Measurements from ENCODE around the gene CMIP.

CMIP gene

DNA sequence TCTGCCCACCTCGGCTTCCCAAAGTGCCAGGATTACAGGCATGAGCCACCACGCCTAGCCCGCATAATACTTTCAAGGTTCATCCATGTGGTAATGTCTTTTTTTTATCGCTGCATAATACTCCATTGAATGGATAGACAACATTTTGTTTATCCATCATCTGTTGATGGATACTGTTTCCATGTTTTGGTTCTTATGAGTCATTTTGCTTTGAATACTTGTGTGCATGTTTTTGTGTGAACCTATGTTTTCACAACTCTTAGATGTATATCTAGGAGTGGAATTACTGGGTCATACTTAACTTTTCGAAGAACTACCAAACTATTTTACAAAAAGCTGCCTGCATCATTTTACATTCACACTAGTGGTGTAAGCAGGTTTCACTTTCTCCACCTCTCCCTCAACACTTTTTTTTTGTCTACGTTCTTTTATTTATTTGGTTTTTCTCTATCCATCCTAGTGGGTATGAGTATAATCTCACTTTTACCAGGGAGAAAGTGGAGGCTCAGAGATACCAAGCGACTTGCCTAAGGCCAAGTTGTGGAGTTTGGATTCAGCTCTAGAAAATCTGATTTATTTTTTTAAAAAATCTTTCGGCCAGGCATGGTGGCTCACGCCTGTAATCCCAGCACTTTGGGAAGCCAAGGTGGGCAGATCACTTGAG lies 151.2 kb downstream of the CMIP start:
- Histone ChIP-seq H3K9ac (ENCODE audit: low read length) (no peak overlapping the region), H3K4me2 (ENCODE audit: low read depth, low read length, poor library complexity, severe bottlenecking) (no peak overlapping the region), H3K4me3 (ENCODE audit: insufficient read depth, low read length, poor library complexity, severe bottlenecking) (no peak overlapping the region), H3K36me3 (ENCODE audit: low read length) (no peaks in the 10 kb centered on the region), H3K79me2 (ENCODE audit: insufficient read depth, low read length) (no peaks in the 10 kb centered on the region; the same call in 1 of the 2 replicates), H3K9me2 (replicated peaks; ENCODE audit: insufficient read depth, low read length) (no peaks in the 10 kb centered on the region), H4K20me1 (ENCODE audit: low read depth, low read length) (no peaks in the 10 kb centered on the region; the same call in 1 of the 2 replicates), H3K27ac (ENCODE audit: low read depth, low read length) (no peak overlapping the region), H3F3A (ENCODE audit: insufficient read depth) (no peaks in the 10 kb centered on the region), H3K27me3 (ENCODE audit: low read length) (no peaks in the 10 kb centered on the region), H2AFZ (ENCODE audit: low read depth, low read length, severe bottlenecking) (no peak overlapping the region), H3K9me3 (ENCODE audit: insufficient read depth, low read length) (no peaks in the 10 kb centered on the region)
- TF ChIP-seq CTCF (IDR thresholded peaks at IDR 0.05; ENCODE audit: insufficient read depth, low read length, poor library complexity, severe bottlenecking): no peak
- no peak for TF ChIP-seq EZH2phosphoT487 (conservative IDR thresholded peaks at IDR 0.05; ENCODE audit: low read length)

DNA sequence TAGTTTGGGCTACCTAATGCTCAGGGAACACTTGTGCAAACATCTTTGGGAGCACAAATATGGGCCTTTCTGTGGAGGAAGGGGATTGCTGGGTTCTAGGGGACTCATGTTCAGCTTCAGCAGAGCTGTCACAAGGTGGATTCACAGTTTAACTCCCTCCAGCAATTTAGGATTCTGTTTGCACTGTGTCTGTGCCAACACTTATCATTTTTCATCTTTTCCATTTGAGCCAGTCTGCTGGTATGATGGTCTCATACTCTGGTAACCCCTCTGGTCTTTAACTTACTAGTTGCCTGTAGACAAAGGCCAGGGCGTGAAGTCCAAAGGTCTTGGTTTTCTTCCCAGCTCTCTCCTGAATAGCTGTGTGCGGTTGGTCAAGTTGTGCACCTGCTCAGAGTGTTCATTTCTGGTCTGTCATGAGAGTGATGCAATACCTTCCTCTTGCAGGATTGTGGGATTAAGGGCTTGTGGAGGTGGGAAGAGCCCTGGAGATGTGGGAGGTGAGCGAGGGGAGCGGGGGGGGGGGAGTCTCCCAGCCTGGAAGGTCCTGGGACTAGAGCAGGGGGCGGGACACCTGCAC lies 152.6 kb downstream of the CMIP start:
- Histone ChIP-seq H3K9me3 (ENCODE audit: insufficient read depth, low read length) (no peaks in the 10 kb centered on the region), H4K20me1 (ENCODE audit: low read depth, low read length) (no peaks in the 10 kb centered on the region; the same call in 1 of the 2 replicates), H3K9ac (ENCODE audit: low read length) (no peak overlapping the region), H3K79me2 (ENCODE audit: insufficient read depth, low read length) (no peaks in the 10 kb centered on the region; the same call in 1 of the 2 replicates), H3K9me2 (replicated peaks; ENCODE audit: insufficient read depth, low read length) (no peaks in the 10 kb centered on the region), H3K27ac (ENCODE audit: low read depth, low read length) (no peak overlapping the region), H2AFZ (ENCODE audit: low read depth, low read length, severe bottlenecking) (no peak overlapping the region), H3K36me3 (ENCODE audit: low read length) (no peaks in the 10 kb centered on the region), H3F3A (ENCODE audit: insufficient read depth) (no peaks in the 10 kb centered on the region), H3K4me2 (ENCODE audit: low read depth, low read length, poor library complexity, severe bottlenecking) (no peak overlapping the region), H3K4me3 (ENCODE audit: insufficient read depth, low read length, poor library complexity, severe bottlenecking) (no peak overlapping the region), H3K27me3 (ENCODE audit: low read length) (no peaks in the 10 kb centered on the region)
- TF ChIP-seq CTCF (IDR thresholded peaks at IDR 0.05; ENCODE audit: insufficient read depth, low read length, poor library complexity, severe bottlenecking) (no peak), EZH2phosphoT487 (conservative IDR thresholded peaks at IDR 0.05; ENCODE audit: low read length) (no peak)

DNA sequence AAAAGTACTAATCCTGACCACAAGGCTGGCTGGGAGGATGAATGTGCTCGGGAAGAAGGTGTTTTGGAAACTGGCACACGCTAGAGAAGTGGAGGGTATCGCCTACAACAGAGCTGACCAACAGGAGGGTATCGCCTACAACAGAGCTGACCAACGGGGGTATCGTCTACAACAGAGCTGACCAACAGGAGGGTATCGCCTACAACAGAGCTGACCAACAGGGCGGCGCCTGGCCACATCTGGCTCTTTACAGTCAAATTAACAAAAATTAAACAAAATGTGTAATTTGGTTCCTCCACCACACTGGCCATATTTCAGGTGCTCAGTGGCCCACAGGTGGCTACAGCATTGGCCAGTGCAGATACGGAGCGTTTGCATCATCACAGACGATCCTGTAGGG lies 153.5 kb downstream of the CMIP start:
- Histone ChIP-seq H3K9me3 (ENCODE audit: insufficient read depth, low read length) (no peaks in the 10 kb centered on the region), H3K27ac (ENCODE audit: low read depth, low read length) (no peak overlapping the region), H3K4me2 (ENCODE audit: low read depth, low read length, poor library complexity, severe bottlenecking) (no peak overlapping the region), H3K4me3 (ENCODE audit: insufficient read depth, low read length, poor library complexity, severe bottlenecking) (no peak overlapping the region), H3K27me3 (ENCODE audit: low read length) (no peaks in the 10 kb centered on the region), H3K36me3 (ENCODE audit: low read length) (no peaks in the 10 kb centered on the region), H4K20me1 (ENCODE audit: low read depth, low read length) (no peaks in the 10 kb centered on the region; the same call in 1 of the 2 replicates), H2AFZ (ENCODE audit: low read depth, low read length, severe bottlenecking) (no peak overlapping the region), H3K9me2 (replicated peaks; ENCODE audit: insufficient read depth, low read length) (no peaks in the 10 kb centered on the region), H3K9ac (ENCODE audit: low read length) (no peak overlapping the region), H3F3A (ENCODE audit: insufficient read depth) (no peaks in the 10 kb centered on the region), H3K79me2 (ENCODE audit: insufficient read depth, low read length) (no peaks in the 10 kb centered on the region)
- TF ChIP-seq EZH2phosphoT487 (conservative IDR thresholded peaks at IDR 0.05; ENCODE audit: low read length): no peak
- TF ChIP-seq CTCF (IDR thresholded peaks at IDR 0.05; ENCODE audit: insufficient read depth, low read length, poor library complexity, severe bottlenecking): no peak
